Panc1 (cell line): ENCODE data around the gene NDUFC2. TPM values are rescaled to one million over a fixed set of nuclear protein-coding genes. Genes with fewer than 3 reads are reported as not detected.

Experiments
- ATAC-seq: fragments of 200-7000 bp; cut with Tn5 transposase; 2 replicates; pipeline ENCODE4 v1.9.1; 2020; ENCODE audit warnings: mild to moderate bottlenecking, moderate library complexity
- BruUV-seq: library from RNA; stranded (reverse); fragments of 400-500 nt; replicated peaks from 2 replicates; lab custom pipeline; 2021; lab: Mats Ljungman, UMichigan
- CTCF ChIA-PET: fragments of 300-600 bp; sonication (Branson Sonifier 250); formaldehyde crosslinking; loops from one replicate; lab custom pipeline; 2022; ENCODE audit warnings: antibody characterized with exemption; lab: Charles Lee
- POLR2A ChIA-PET: fragments of 300-600 bp; sonication (Branson Sonifier 250); formaldehyde crosslinking; loops from one replicate; lab custom pipeline; 2022; ENCODE audit warnings: antibody characterized with exemption; lab: Charles Lee
- DNase-seq: peaks from one replicate; pipeline ENCODE4 v3.0.0-alpha.2; 2010; ENCODE audit warnings: low read depth, low spot score
- H3K27ac ChIP-seq: 2 replicates; pipeline ENCODE4 v1.5.1; 2011; ENCODE audit warnings: mild to moderate bottlenecking, low read length, inconsistent platforms
- H3K27me3 ChIP-seq: fragments of 200-500 bp; sonication (Bioruptor generic); 2 replicates; pipeline ENCODE4 v1.6.0; 2014; ENCODE audit warnings: low read length, inconsistent platforms; ENCODE audit not compliant: control insufficient read depth, insufficient read depth
- H3K36me3 ChIP-seq: fragments of 200-500 bp; sonication (Bioruptor generic); 2 replicates; pipeline ENCODE4 v1.5.1; 2014; ENCODE audit warnings: inconsistent platforms, mild to moderate bottlenecking, low read length, moderate library complexity; ENCODE audit not compliant: control insufficient read depth, insufficient read depth
- H3K4me1 ChIP-seq: 2 replicates; pipeline ENCODE4 v1.5.1; 2011; ENCODE audit warnings: inconsistent platforms, mild to moderate bottlenecking, low read length, moderate library complexity; ENCODE audit not compliant: control insufficient read depth, insufficient read depth
- H3K4me3 ChIP-seq, 2 experiments: 2 replicates each; pipeline ENCODE4 v1.5.1; 2011 to 2012; ENCODE audit warnings: low read depth in 2 of 2, low read length in 2 of 2, mild to moderate bottlenecking in 2 of 2, inconsistent platforms in 1 of 2, moderate library complexity in 1 of 2
- H3K9me3 ChIP-seq: fragments of 200-500 bp; sonication (Bioruptor generic); 2 replicates; pipeline ENCODE4 v1.5.1; 2014; ENCODE audit warnings: low read depth, mild to moderate bottlenecking, inconsistent platforms, low read length, moderate library complexity; ENCODE audit not compliant: control insufficient read depth, insufficient read depth
- POLR2AphosphoS5 ChIP-seq: IDR thresholded peaks from 2 replicates; pipeline ENCODE4 v1.6.1; 2012; ENCODE audit warnings: mild to moderate bottlenecking, low read depth, low read length, moderate library complexity
- SIN3A ChIP-seq: IDR thresholded peaks from 2 replicates; pipeline ENCODE4 v1.6.1; 2012; ENCODE audit warnings: low read depth, mild to moderate bottlenecking, low read length, moderate library complexity, borderline replicate concordance; ENCODE audit not compliant: insufficient read depth
- TCF7L2 ChIP-seq: IDR thresholded peaks from 2 replicates; pipeline ENCODE4 v1.6.1; 2011; ENCODE audit warnings: mild to moderate bottlenecking, low read depth, low read length, inconsistent platforms
- in situ Hi-C: cut with HindIII; loops from 2 replicates; pipeline ENCODE4 v1.10.0; 2016; ENCODE audit warnings: low sequenced_read_pairs, low pct_unique_long_range_greater_than_20kb
- intact Hi-C: fragments of 100-400 bp; cut with micrococcal nuclease; formaldehyde crosslinking; loops from one replicate; pipeline ENCODE4 v1.10.0; 2022; ENCODE audit not compliant: unreplicated experiment
- total RNA-seq: library from RNA; stranded (reverse); gene quantifications from one replicate; pipeline ENCODE4 v1.2.1, GENCODE V29; 2021; ENCODE audit not compliant: unreplicated experiment
- TF ChIP-seq, protein P1 (sequence below): fragments of 450-650 bp; IDR thresholded peaks from 2 replicates; pipeline ENCODE4 v1.5.1; 2017; ENCODE audit warnings: mild to moderate bottlenecking
- TF ChIP-seq, protein P2 (sequence below), 2 experiments: IDR thresholded peaks; 2 replicates each; pipeline ENCODE4 v1.6.1; 2011 to 2012; ENCODE audit warnings: low read depth in 2 of 2, control low read depth in 1 of 2, low read length in 1 of 2, mild to moderate bottlenecking in 1 of 2, moderate library complexity in 1 of 2; ENCODE audit not compliant: insufficient read depth in 1 of 2

Gene NDUFC2
- total RNA-seq, 1 experiment from 2014 or later = 308 TPM

DNA sequence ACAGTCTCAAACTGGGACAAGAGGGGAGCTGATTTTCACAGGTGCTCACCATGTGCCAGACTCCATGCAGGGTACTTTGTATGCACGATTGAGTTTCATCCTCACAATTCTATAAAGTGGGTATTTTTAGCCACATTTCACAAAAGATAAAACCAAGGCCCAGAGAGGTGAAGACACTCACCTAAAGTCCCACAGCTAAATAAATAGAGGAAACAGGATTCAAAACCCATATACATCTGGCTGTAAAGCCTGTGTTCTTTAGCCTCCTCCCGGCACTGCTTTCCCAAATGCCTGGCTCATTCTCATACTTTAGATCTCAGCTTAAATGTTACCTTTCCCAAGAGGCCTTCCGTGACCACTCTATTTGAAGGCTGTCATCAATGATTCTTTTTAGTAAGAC, 43.3 kb downstream of the NDUFC2 start:
- Histone ChIP-seq H3K4me1 (peaks cover 14% of the 10 kb centered on the region), H3K36me3 (no peaks in the 10 kb centered on the region), H3K27me3 (no peaks in the 10 kb centered on the region), H3K27ac (no peak overlapping the region), H3K9me3 (no peaks in the 10 kb centered on the region), H3K4me3 (no peak overlapping the region)
- POLR2A ChIA-PET = no interaction called here
- no peak for DNase-seq
- in situ Hi-C loops = no loop called here
- no TSS peak for BruUV-seq
- CTCF ChIA-PET = no interaction called here
- no peak for TF ChIP-seq POLR2AphosphoS5
- no peak for TF ChIP-seq SIN3A
- TF ChIP-seq, protein P1, sequence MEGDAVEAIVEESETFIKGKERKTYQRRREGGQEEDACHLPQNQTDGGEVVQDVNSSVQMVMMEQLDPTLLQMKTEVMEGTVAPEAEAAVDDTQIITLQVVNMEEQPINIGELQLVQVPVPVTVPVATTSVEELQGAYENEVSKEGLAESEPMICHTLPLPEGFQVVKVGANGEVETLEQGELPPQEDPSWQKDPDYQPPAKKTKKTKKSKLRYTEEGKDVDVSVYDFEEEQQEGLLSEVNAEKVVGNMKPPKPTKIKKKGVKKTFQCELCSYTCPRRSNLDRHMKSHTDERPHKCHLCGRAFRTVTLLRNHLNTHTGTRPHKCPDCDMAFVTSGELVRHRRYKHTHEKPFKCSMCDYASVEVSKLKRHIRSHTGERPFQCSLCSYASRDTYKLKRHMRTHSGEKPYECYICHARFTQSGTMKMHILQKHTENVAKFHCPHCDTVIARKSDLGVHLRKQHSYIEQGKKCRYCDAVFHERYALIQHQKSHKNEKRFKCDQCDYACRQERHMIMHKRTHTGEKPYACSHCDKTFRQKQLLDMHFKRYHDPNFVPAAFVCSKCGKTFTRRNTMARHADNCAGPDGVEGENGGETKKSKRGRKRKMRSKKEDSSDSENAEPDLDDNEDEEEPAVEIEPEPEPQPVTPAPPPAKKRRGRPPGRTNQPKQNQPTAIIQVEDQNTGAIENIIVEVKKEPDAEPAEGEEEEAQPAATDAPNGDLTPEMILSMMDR = no peak
- TF ChIP-seq TCF7L2 = no peak
- TF ChIP-seq, protein P2, sequence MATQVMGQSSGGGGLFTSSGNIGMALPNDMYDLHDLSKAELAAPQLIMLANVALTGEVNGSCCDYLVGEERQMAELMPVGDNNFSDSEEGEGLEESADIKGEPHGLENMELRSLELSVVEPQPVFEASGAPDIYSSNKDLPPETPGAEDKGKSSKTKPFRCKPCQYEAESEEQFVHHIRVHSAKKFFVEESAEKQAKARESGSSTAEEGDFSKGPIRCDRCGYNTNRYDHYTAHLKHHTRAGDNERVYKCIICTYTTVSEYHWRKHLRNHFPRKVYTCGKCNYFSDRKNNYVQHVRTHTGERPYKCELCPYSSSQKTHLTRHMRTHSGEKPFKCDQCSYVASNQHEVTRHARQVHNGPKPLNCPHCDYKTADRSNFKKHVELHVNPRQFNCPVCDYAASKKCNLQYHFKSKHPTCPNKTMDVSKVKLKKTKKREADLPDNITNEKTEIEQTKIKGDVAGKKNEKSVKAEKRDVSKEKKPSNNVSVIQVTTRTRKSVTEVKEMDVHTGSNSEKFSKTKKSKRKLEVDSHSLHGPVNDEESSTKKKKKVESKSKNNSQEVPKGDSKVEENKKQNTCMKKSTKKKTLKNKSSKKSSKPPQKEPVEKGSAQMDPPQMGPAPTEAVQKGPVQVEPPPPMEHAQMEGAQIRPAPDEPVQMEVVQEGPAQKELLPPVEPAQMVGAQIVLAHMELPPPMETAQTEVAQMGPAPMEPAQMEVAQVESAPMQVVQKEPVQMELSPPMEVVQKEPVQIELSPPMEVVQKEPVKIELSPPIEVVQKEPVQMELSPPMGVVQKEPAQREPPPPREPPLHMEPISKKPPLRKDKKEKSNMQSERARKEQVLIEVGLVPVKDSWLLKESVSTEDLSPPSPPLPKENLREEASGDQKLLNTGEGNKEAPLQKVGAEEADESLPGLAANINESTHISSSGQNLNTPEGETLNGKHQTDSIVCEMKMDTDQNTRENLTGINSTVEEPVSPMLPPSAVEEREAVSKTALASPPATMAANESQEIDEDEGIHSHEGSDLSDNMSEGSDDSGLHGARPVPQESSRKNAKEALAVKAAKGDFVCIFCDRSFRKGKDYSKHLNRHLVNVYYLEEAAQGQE (IDR thresholded peaks at IDR 0.05; ENCODE audit: insufficient read depth in 1 of 2, low read depth in 2 of 2, low read length in 1 of 2) = no peak
- ATAC-seq = no peak
- intact Hi-C loops = no loop called here

DNA sequence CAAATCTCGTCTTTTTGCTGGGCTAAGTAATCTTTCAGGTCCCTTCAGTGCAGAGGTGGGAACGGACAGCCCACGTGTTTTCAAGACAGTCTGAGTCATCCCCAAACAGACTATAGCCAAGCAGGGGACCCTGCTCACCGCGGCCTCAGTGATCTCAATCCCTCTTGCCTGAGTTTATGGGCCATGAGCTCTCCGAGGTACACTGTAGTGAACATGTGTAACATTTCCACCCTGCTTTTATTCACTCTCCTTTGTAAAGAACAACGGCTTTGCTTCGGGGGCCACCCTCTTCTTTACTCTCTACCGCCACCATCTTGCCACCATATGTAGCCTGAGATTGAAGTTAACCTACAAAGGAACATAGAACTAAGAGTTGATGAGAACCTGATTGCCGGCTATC, 45.0 kb downstream of the NDUFC2 start:
- no peak overlapping the region for H3K4me3 ChIP-seq
- ATAC-seq (no peak), DNase-seq (no peak)
- ChIA-PET POLR2A (no interaction called here), CTCF (interaction anchor here (0.7 kb wide), 1 partner anchor 329 kb away, joined by 3 read pairs; no protein-coding TSS in a partner anchor)
- H3K4me1 ChIP-seq = peaks cover 12% of the 10 kb centered on the region
- no peaks in the 10 kb centered on the region for H3K27me3 ChIP-seq
- H3K9me3 ChIP-seq = no peaks in the 10 kb centered on the region
- intact Hi-C loops = no loop called here
- TF ChIP-seq, protein P1 = no peak
- TF ChIP-seq POLR2AphosphoS5 (no peak), TCF7L2 (no peak), SIN3A (no peak)
- TF ChIP-seq, protein P2 (IDR thresholded peaks at IDR 0.05; ENCODE audit: insufficient read depth in 1 of 2, low read depth in 2 of 2, low read length in 1 of 2) = no peak
- no peaks in the 10 kb centered on the region for H3K36me3 ChIP-seq
- in situ Hi-C loops = no loop called here
- BruUV-seq = no TSS peak
- no peak overlapping the region for H3K27ac ChIP-seq
